GM23338 (cell line): Measurements from ENCODE around the gene TCIRG1. TPM values are rescaled to one million over a fixed set of nuclear protein-coding genes. Genes with fewer than 3 reads are reported as not detected.
A peak's percentile ranks its signal among the peaks of the same experiment; 100 is the strongest.

Experiments used
- ATAC-seq: fragments of 200-7000 bp; cut with Tn5 transposase; 3 replicates; pipeline ENCODE4 v1.9.1; 2020
- DNase-seq: peaks from one replicate; pipeline ENCODE4 v3.0.0-alpha.2; 2015; ENCODE audit warnings: low spot score
- H2AFZ ChIP-seq: fragments of 200-600 bp; sonication (generic); 2 replicates; pipeline ENCODE4 v1.8.0; 2016; ENCODE audit warnings: antibody characterized with exemption, mild to moderate bottlenecking, moderate library complexity
- H3F3A ChIP-seq: fragments of 200-600 bp; sonication (generic); replicated peaks from 2 replicates; pipeline ENCODE4 v1.8.0; 2017; ENCODE audit warnings: antibody characterized with exemption, mixed run types, low read depth
- H3K27ac ChIP-seq: fragments of 200-600 bp; sonication (generic); 2 replicates; pipeline ENCODE4 v1.6.1; 2016; ENCODE audit warnings: low read depth
- H3K27me3 ChIP-seq: fragments of 200-600 bp; sonication (generic); 2 replicates; pipeline ENCODE4 v1.8.0; 2016; ENCODE audit warnings: mild to moderate bottlenecking, mixed run types, moderate library complexity; ENCODE audit not compliant: insufficient read depth
- H3K36me3 ChIP-seq: fragments of 200-600 bp; sonication (generic); 2 replicates; pipeline ENCODE4 v1.8.0; 2016; ENCODE audit warnings: mild to moderate bottlenecking; ENCODE audit not compliant: insufficient read depth
- H3K4me1 ChIP-seq: fragments of 200-600 bp; sonication (generic); 2 replicates; pipeline ENCODE4 v1.8.0; 2016; ENCODE audit warnings: mild to moderate bottlenecking, moderate library complexity; ENCODE audit not compliant: insufficient read depth
- H3K4me2 ChIP-seq: fragments of 200-600 bp; sonication (generic); 2 replicates; pipeline ENCODE4 v1.7.1; 2017; ENCODE audit warnings: mixed run types
- H3K4me3 ChIP-seq: fragments of 200-600 bp; sonication (generic); 2 replicates; pipeline ENCODE4 v1.6.1; 2016; ENCODE audit warnings: mixed run types
- H3K79me2 ChIP-seq: fragments of 200-600 bp; sonication (generic); replicated peaks from 2 replicates; pipeline ENCODE4 v1.8.0; 2017; ENCODE audit warnings: mild to moderate bottlenecking; ENCODE audit not compliant: insufficient read depth
- H3K9me2 ChIP-seq: fragments of 200-600 bp; sonication (generic); 2 replicates; pipeline ENCODE4 v1.8.0; 2017; ENCODE audit not compliant: insufficient read depth
- H4K20me1 ChIP-seq: fragments of 200-600 bp; sonication (generic); replicated peaks from 2 replicates; pipeline ENCODE4 v1.8.0; 2017; ENCODE audit warnings: mild to moderate bottlenecking; ENCODE audit not compliant: insufficient read depth
- H3K27ac Mint-ChIP-seq: 2 replicates; pipeline ENCODE4 v1.8.0; 2020; ENCODE audit warnings: inconsistent platforms, mild to moderate bottlenecking, moderate library complexity, mixed read lengths
- H3K27me3 Mint-ChIP-seq: 3 replicates; pipeline ENCODE4 v1.8.0; 2022; ENCODE audit warnings: low read depth, mild to moderate bottlenecking, moderate library complexity, mixed read lengths, inconsistent platforms; ENCODE audit not compliant: insufficient read depth, poor library complexity
- H3K36me3 Mint-ChIP-seq: 3 replicates; pipeline ENCODE4 v1.8.0; 2021; ENCODE audit warnings: low read depth, mild to moderate bottlenecking, inconsistent platforms, moderate library complexity, mixed read lengths
- H3K4me1 Mint-ChIP-seq: 3 replicates; pipeline ENCODE4 v1.8.0; 2020; ENCODE audit warnings: mild to moderate bottlenecking, inconsistent platforms, mixed read lengths
- H3K4me3 Mint-ChIP-seq: 3 replicates; pipeline ENCODE4 v1.8.0; 2021; ENCODE audit warnings: moderate library complexity, mild to moderate bottlenecking, inconsistent platforms, mixed read lengths
- H3K9me3 Mint-ChIP-seq: 3 replicates; pipeline ENCODE4 v1.8.0; 2020; ENCODE audit warnings: moderate library complexity, mild to moderate bottlenecking, inconsistent platforms, mixed read lengths
- CREB1 ChIP-seq: fragments of 250-450 bp; sonication (Bioruptor Pico); IDR thresholded peaks from 2 replicates; pipeline ENCODE4 v1.5.0; 2020; ENCODE audit warnings: low read depth, mild to moderate bottlenecking, moderate library complexity
- CTCF ChIP-seq, 2 experiments: fragments of 200-600 bp in 1 of 2; sonication (generic) in 1 of 2; conservative IDR thresholded peaks; 2 replicates each; pipeline versions ENCODE4 v1.5.1 to v1.6.1; 2016 to 2017; ENCODE audit warnings: antibody characterized with exemption in 2 of 2, low read depth in 2 of 2, mild to moderate bottlenecking in 2 of 2, moderate library complexity in 1 of 2
- ETS1 ChIP-seq: IDR thresholded peaks from 2 replicates; pipeline ENCODE4 v1.6.1; 2016; ENCODE audit warnings: antibody characterized with exemption
- EZH2 ChIP-seq: fragments of 200-600 bp; sonication (generic); IDR thresholded peaks from one replicate; pipeline ENCODE4 v1.8.0; 2017; ENCODE audit warnings: antibody characterized with exemption, mild to moderate bottlenecking, low read depth; ENCODE audit not compliant: unreplicated experiment
- EZH2phosphoT487 ChIP-seq: fragments of 200-600 bp; sonication (generic); IDR thresholded peaks from one replicate; pipeline ENCODE4 v1.8.1; 2018; ENCODE audit warnings: antibody characterized with exemption; ENCODE audit not compliant: unreplicated experiment
- JUNB ChIP-seq: IDR thresholded peaks from one replicate; pipeline ENCODE4 v1.6.1; 2016; ENCODE audit warnings: antibody characterized with exemption; ENCODE audit not compliant: unreplicated experiment
- NANOG ChIP-seq: IDR thresholded peaks from 2 replicates; pipeline ENCODE4 v1.6.1; 2016; ENCODE audit warnings: antibody characterized with exemption, borderline replicate concordance
- POLR2AphosphoS5 ChIP-seq: IDR thresholded peaks from 2 replicates; pipeline ENCODE4 v1.6.1; 2016; ENCODE audit warnings: antibody characterized with exemption, low read depth
- REST ChIP-seq: IDR thresholded peaks from one replicate; pipeline ENCODE4 v1.6.1; 2018; ENCODE audit warnings: antibody characterized with exemption; ENCODE audit not compliant: unreplicated experiment
- STAT1 ChIP-seq: IDR thresholded peaks from one replicate; pipeline ENCODE4 v1.6.1; 2016; ENCODE audit warnings: antibody characterized with exemption; ENCODE audit not compliant: unreplicated experiment
- ZNF114 ChIP-seq: fragments of 250-450 bp; sonication (Bioruptor Pico); IDR thresholded peaks from 2 replicates; pipeline ENCODE4 v1.5.0; 2020; ENCODE audit warnings: mild to moderate bottlenecking, moderate library complexity
- ZNF331 ChIP-seq: fragments of 250-450 bp; sonication (Bioruptor Pico); IDR thresholded peaks from 2 replicates; pipeline ENCODE4 v1.5.0; 2020; ENCODE audit warnings: low read depth, mild to moderate bottlenecking, moderate library complexity
- ZNF462 ChIP-seq: fragments of 250-450 bp; sonication (Bioruptor Pico); IDR thresholded peaks from 2 replicates; pipeline ENCODE4 v1.5.0; 2020; ENCODE audit warnings: mild to moderate bottlenecking, moderate library complexity
- polyA plus RNA-seq: library from polyadenylated mRNA; unstranded; fragments of >200 nt; fragmentation: Nextera tagmentation; extraction: Ambion mirVana; gene quantifications from 2 replicates; pipeline ENCODE4 v1.2.1, GENCODE V29; 2016
- total RNA-seq: library from RNA; depleted of rRNA; stranded (reverse); fragments of >200 nt; shearing (Covaris generic); gene quantifications from 2 replicates; pipeline ENCODE4 v1.2.3, GENCODE V29; 2014

Gene TCIRG1
- total and polyA plus RNA-seq, 2 experiments from 2014 or later: 20.4 to 40.4 TPM

GRCh38 chr11:68052137-68052873 lies 13.5 kb downstream of the TCIRG1 start:
- H3K36me3 ChIP-seq: no peaks in the 10 kb centered on the region; the same call in 1 of the 2 replicates
- peaks cover 26% of the 10 kb centered on the region for H3K27me3 Mint-ChIP-seq
- no peak overlapping the region for H3K4me3 ChIP-seq

More at GRCh38 chr11:68052137-68052873, 13.5 kb downstream of the TCIRG1 start:
- Histone ChIP-seq H2AFZ (no peak overlapping the region), H3K27me3 (no peaks in the 10 kb centered on the region), H3K79me2 (no peaks in the 10 kb centered on the region), H3K4me2 (no peak overlapping the region), H3F3A (peaks cover 19% of the 10 kb centered on the region; the same call in 1 of the 2 replicates), H4K20me1 (peaks cover 3% of the 10 kb centered on the region), H3K4me1 (peaks cover 6% of the 10 kb centered on the region; the same call in 1 of the 2 replicates), H3K27ac (0 out of 2 replicates have a peak overlapping the region, but pooled peaks have one; percentile 69), H3K9me2 (no peaks in the 10 kb centered on the region)
- Mint-ChIP-seq H3K36me3 (peaks cover 15% of the 10 kb centered on the region; the same call in 2 of the 3 replicates), H3K4me1 (peaks cover 23% of the 10 kb centered on the region), H3K4me3 (no peak overlapping the region; the same call in 2 of the 3 replicates), H3K27ac (peak overlapping the region; percentile 51; the same call in 1 of the 2 replicates), H3K9me3 (no peaks in the 10 kb centered on the region; the same call in 2 of the 3 replicates)
- TF ChIP-seq REST (no peak), CTCF (conservative IDR thresholded peaks at IDR 0.05; ENCODE audit: low read depth in 2 of 2) (no peak), STAT1 (no peak), ZNF114 (CRISPR knock-in tag) (no peak), EZH2phosphoT487 (no peak), JUNB (no peak), ZNF331 (no peak), CREB1 (CRISPR knock-in tag) (no peak), NANOG (no peak), ETS1 (no peak), EZH2 (no peak), POLR2AphosphoS5 (no peak; the same call in none of the 2 replicates), ZNF462 (CRISPR knock-in tag) (no peak)
- ATAC-seq: peak; percentile 2; the same call in 1 of the 3 replicates
- DNase-seq: no peak
